GM12865 (cell line): Measurements from ENCODE around the gene NISCH.

Experiments
- DNase-seq: peaks from one replicate; pipeline ENCODE4 v3.0.0; 2010; ENCODE audit warnings: low read depth
- H3K4me3 ChIP-seq: 2 replicates; pipeline ENCODE4 v1.5.1; 2011; ENCODE audit warnings: mild to moderate bottlenecking, low read depth, low read length, control low read depth
- TF ChIP-seq, protein P1 (sequence below): IDR thresholded peaks from 2 replicates; pipeline ENCODE4 v1.5.1; 2011; ENCODE audit warnings: low read length, control low read depth, low read depth, inconsistent platforms; ENCODE audit not compliant: insufficient read depth; ENCODE audit errors: missing control alignments

Gene NISCH

DNA sequence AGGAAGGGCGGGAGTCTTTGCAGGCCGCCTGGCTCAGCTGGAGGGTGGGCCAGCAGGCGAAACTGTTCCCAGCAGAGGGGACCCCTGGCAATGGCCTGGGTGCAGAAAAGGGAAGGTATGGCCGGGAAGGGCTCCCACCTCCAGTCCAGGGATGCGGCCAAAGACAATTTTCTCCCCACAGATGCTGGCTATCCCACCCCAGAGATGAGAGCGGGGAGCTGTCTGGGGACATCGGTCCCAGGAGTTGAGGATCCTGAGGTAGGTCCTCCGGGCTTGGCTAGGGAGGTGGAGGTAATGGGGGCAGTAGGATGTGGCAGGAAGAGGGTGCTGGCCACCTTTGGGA, 12.2 kb upstream of the NISCH start:
- TF ChIP-seq, protein P1, sequence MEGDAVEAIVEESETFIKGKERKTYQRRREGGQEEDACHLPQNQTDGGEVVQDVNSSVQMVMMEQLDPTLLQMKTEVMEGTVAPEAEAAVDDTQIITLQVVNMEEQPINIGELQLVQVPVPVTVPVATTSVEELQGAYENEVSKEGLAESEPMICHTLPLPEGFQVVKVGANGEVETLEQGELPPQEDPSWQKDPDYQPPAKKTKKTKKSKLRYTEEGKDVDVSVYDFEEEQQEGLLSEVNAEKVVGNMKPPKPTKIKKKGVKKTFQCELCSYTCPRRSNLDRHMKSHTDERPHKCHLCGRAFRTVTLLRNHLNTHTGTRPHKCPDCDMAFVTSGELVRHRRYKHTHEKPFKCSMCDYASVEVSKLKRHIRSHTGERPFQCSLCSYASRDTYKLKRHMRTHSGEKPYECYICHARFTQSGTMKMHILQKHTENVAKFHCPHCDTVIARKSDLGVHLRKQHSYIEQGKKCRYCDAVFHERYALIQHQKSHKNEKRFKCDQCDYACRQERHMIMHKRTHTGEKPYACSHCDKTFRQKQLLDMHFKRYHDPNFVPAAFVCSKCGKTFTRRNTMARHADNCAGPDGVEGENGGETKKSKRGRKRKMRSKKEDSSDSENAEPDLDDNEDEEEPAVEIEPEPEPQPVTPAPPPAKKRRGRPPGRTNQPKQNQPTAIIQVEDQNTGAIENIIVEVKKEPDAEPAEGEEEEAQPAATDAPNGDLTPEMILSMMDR: no peak
- no peak for DNase-seq
- H3K4me3 ChIP-seq: no peak overlapping the region

- no peak overlapping the region for H3K4me3 ChIP-seq
- DNase-seq: no peak
- TF ChIP-seq, protein P1: no peak
Measured at GRCh38 chr3:52443791-52444687, 11.4 kb upstream of the NISCH start.

DNA sequence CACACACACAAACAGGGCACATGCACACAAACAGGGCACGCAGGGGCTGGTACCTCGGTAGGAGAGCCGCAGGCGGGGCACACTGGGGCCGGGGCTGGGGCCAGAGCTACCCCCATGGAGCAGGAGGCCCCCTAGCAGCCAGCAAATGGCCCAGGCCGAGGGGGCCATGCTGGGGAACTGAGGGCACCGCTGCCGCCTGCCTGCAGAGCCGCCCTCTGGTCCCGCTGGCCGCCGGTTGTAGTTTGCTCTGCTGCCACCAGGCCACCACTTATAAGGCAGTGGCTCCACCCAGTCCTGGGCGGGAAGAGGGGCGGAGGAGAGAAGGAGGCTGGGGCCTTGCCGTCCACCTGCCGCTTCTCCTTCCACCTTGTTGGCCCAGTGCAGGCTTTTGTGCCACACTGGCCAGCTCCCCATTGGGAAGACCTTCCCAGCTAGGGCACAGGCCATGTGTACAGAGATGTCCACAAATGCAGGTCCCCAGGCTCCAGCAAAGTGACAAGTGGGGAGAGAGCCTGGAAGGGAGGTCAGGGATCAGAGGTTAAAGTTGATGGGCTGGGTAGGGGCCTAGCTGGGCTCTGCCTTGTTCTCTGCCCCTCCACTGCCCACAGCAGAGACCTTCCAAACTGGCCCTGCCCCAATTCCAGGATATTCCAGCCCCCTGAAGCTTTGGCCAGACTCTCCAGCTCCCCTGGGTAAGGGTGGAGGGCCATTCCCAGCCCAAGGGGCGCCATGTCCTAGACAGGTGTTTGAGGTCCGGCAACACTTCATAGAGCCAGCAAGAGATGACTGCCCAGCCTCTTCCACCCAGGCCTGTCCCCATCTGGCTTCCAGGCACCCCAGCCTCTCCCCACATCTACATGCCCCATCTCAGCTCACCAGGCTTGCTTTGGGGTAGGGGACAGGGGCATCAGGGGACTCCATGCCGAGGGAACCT, 10.3 kb upstream of the NISCH start, which contains the start of gene SEMA3G:
Gene SEMA3G (minus strand): TSS at position 244 of the 934 bp plus-strand sequence. CDS start 76 bp downstream, at position 168.
- H3K4me3 ChIP-seq: no peak within 1 kb of the TSS
- DNase-seq: peak; percentile 82
- TF ChIP-seq, protein P1: peak; percentile 52

DNA sequence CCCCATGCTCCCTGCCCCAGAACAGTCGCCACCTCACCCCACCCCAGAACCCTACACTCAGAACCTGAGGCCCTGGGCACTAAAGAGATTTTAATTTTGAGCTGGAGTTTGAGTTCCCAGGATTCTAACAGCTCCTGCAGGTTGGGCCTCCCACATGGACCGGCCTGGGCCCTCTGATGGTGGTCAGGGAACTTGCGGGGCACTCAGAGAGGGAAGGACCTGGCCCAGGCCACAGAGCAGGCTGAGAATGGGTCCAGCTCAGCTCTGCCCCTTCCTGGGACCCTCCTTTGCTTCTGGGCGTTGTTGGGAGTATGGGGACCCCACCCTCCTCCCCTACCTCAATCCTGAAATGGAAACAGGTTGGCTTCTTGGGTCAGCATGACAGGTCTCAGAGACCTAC, 9.4 kb upstream of the NISCH start:
- TF ChIP-seq, protein P1: no peak
- DNase-seq: no peak
- no peak overlapping the region for H3K4me3 ChIP-seq

DNA sequence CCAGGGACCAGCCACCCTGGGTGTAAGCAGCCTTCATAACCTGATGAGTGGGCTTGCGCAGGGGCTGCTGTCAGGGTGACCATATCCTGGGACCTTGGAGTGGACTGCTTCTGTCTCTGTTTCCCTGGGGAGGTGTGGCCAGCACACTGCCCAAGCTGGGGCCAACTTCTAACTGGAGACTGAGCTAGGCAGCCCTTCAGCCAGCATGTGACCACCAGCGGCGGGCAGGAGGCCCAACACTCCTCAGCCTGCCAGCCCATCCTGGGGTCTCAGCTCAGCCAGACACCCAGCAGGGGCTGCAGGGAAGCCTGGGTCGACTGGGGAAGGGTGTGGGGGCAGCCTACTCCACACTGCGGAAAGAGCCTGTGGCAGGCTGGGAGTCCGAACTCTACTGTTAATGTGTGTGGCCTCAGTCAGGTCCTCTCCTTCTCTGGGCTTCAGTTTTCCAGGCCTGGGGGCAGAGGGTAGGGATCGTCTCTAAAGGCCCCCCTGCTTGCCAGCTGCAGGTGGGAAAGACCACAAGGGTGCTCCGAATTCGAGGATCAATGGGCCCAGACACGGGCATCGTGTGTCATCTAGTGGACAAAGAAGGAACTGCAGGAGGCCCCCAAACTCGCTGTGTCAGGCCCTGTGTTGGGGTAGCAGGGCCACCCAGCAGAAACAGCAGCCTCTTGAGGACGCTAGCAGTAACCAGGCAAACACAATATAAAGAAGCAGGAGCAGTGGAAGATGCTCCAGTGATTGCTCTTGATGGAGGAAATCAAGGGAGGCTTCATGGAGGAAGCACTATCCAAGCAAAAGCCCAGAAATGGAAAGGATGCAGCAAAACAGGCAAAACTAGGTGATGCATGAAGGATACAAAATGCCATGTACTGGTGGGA, 8.5 kb upstream of the NISCH start:
- TF ChIP-seq, protein P1: peak; percentile 100
- H3K4me3 ChIP-seq: no peak overlapping the region
- peak; percentile 76 for DNase-seq
